GM20000 (cell line): Measurements from ENCODE around the gene AMDHD1.

Experiments
- DNase-seq: peaks from one replicate; pipeline ENCODE4 v3.0.0; 2012; ENCODE audit warnings: low spot score
- TF ChIP-seq, protein P1 (sequence below): IDR thresholded peaks from 2 replicates; pipeline ENCODE4 v1.5.1; 2012; ENCODE audit warnings: mild to moderate bottlenecking, control low read depth; ENCODE audit errors: extremely low read depth, missing control alignments

The AMDHD1 gene, protein sequence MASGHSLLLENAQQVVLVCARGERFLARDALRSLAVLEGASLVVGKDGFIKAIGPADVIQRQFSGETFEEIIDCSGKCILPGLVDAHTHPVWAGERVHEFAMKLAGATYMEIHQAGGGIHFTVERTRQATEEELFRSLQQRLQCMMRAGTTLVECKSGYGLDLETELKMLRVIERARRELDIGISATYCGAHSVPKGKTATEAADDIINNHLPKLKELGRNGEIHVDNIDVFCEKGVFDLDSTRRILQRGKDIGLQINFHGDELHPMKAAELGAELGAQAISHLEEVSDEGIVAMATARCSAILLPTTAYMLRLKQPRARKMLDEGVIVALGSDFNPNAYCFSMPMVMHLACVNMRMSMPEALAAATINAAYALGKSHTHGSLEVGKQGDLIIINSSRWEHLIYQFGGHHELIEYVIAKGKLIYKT

DNA sequence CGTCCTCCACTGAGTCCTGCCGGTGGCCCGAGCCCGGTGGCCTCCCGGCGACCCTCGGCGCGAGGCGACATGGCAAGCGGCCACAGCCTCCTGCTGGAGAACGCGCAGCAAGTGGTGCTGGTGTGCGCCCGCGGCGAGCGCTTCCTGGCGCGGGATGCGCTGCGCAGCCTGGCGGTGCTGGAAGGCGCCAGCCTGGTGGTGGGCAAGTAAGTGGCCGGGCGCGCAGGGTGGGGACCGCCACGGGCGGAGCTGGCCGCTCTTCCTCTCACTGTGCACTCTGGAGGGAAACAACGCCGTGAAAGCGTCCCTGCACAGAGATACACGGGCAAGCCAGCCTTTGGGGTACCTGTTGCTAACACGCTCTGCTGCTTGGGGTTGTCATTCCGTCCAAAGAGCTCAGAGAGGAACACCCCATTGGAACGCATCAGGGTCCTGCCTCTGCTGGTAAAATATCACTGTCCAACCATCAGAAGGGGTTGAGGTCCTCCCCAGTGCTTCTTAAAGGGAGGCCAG, at the start of gene AMDHD1:
AMDHD1 (plus strand) TSS at position 2 of the 513 bp plus-strand sequence; CDS start at position 70, 68 bp downstream.
- TF ChIP-seq, protein P1, sequence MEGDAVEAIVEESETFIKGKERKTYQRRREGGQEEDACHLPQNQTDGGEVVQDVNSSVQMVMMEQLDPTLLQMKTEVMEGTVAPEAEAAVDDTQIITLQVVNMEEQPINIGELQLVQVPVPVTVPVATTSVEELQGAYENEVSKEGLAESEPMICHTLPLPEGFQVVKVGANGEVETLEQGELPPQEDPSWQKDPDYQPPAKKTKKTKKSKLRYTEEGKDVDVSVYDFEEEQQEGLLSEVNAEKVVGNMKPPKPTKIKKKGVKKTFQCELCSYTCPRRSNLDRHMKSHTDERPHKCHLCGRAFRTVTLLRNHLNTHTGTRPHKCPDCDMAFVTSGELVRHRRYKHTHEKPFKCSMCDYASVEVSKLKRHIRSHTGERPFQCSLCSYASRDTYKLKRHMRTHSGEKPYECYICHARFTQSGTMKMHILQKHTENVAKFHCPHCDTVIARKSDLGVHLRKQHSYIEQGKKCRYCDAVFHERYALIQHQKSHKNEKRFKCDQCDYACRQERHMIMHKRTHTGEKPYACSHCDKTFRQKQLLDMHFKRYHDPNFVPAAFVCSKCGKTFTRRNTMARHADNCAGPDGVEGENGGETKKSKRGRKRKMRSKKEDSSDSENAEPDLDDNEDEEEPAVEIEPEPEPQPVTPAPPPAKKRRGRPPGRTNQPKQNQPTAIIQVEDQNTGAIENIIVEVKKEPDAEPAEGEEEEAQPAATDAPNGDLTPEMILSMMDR, result no peak
- peak; percentile 77 for DNase-seq

- no peak for DNase-seq
Observed at GRCh38 chr12:95896846-95897245, 46.3 kb upstream of the AMDHD1 start.

DNA sequence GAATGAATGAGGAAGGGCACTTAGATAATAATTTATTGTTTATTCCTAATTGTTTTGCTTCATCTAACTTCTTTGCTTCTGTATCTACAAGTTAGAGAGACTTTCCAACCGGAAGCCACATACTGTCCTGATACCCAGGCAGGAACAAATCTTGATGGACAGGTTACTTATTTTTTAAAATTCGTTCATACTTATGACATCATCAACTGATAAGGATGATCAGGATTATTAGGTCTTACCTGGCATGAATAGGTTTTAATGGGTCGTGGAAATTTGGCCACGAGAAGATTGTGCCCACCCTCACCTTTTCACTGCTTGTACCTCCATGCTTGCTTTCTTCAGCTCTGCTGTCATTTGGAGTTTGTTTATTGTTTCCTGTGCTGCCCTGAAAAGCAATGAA, 45.0 kb upstream of the AMDHD1 start:
- TF ChIP-seq, protein P1, result no peak
- DNase-seq, result no peak

More at GRCh38 chr12:95896846-95897245, 46.3 kb upstream of the AMDHD1 start:
- TF ChIP-seq, protein P1, result no peak

GRCh38 chr12:95908573-95908972, 34.6 kb upstream of the AMDHD1 start:
- TF ChIP-seq, protein P1, result no peak
- no peak for DNase-seq

DNA sequence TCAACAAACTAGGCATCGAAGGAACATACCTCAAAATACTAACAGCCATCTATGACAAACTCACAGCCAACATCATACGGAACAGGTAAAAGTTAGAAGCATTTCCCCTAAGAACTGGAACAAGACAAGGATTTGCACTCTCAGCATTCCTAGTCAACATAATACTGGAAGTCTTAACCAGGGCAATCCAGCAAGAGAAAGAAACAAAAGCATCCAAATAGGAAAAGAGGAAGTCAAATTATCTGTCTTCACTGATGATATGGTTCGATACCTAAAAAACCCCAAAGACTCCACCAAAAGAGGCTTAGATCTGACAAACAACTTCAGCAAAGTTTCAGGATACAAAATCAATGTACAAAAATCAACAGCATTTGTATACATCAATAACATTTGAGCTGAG, 33.3 kb upstream of the AMDHD1 start:
- TF ChIP-seq, protein P1, result no peak
- no peak for DNase-seq

DNA sequence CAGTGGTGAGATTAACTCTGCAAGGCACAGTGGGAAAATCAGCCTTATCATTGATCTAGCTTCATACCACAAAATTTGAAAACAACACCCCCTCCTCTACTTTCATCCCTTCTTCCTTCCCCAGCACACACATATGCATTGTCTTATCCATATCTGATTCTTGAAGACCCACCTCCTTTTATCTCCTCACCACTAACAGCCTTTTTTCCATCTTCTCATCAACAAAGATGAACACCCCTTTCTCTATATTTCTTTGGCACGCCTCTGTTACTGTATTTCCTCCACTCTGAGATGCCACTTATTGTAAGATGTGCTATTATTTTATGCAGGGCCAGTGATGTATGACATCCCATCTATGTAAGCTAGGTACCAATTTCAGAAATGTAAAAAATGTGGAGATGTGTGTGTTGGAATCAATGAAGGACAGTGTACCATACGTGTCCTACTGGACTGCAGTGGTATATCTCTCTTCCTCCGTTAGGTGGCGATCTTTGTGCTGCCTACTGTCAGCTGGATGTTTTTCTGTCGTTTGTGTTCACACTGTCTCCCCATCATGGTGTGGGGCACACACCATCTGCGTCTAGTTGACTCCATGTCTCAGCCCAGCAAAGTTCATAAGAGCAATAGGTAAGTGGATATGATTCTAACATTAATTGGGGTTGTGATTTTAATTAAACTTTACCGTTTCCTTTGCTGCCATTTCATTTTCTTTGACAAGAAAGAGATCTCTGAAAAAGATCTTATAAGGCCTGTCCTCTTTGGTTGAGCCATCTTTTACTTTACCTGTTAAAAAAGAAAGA, 24.7 kb upstream of the AMDHD1 start:
- DNase-seq, result peak; percentile 65
- TF ChIP-seq, protein P1, result peak; percentile 69

DNA sequence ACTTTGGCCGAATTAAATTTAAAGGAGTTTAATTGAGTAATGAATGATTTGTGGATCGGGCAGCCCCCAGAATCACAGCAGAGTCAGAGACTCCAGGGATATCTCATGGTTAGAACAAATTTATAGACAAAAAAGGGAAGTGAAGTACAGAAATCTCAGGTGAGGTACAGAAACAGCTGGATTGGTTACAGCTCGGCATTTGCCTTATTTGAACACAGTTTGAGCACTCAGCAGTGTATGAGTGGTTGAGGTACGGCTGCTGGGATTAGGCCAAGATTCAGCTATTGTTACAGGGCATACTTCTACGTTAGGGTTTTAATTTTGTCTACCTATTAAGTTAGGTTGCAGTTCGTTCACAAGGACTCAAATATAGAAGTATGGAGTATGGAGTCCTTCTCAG, 24.0 kb upstream of the AMDHD1 start:
- TF ChIP-seq, protein P1, result no peak
- DNase-seq, result no peak
